ENCODE data around the gene ATP2B1. TPM values are rescaled to one million over a fixed set of nuclear protein-coding genes. Genes with fewer than 3 reads are reported as not detected.

ATP2B1 gene
- total RNA-seq, 4 donors from 2014 or later: 16.7 to 172 (median 48.6) TPM

DNA sequence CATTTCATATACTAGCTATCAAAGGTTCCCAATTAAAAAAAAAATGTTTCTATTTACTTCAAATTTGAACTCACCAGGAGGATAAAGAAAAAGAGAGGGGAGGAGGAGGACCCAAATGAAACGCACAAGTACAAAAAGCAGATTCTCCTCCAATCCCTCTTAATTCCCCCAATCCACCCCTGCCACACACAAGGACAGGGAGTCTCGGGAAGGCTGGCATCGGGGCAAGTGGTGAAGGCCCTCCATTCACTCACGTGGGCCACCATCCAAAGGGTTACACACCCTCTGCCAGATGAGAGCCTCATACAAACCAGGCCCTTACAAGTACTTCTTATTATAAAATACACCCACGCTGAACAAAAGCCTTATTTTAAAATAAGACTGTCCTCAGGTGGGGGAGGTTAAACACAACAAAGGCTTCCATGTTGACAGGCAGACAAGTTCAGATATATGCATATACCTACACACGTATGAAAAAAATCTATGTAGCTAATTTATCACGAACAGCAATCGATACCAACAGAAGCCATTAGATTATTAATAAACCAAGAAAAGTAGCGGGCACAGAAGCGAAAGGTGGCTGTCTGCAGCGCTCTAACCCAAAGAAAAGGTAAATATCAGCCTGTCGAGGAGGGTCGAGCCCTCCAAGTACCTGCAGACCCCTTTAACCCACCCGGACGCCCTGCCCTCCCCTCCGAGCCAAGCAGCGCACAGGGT is 1.5 kb downstream of the ATP2B1 start:
- no peak for TF ChIP-seq POLR2A (IDR thresholded peaks at IDR 0.05)
- no peak for TF ChIP-seq CTCF (IDR thresholded peaks at IDR 0.05)
- DNase-seq: peak; percentile 15 to 25
- Histone ChIP-seq H3K4me3 (peak overlapping the region; percentile 80 to 83), H3K27ac (peak overlapping the region in 1 of 2 donors; percentile 97), H3K36me3 (no peaks in the 10 kb centered on the region), H3K9me3 (no peaks in the 10 kb centered on the region), H3K27me3 (no peaks in the 10 kb centered on the region), H3K4me1 (no peaks in the 10 kb centered on the region)
- intact Hi-C loops (cut with DNase I; ENCODE audit: low total_unique reads): no loop called here

- no peak overlapping the region for H3K27ac ChIP-seq
- intact Hi-C loops (cut with DNase I; ENCODE audit: low total_unique reads): no loop called here
- H3K27me3 ChIP-seq: no peaks in the 10 kb centered on the region
- TF ChIP-seq POLR2A (IDR thresholded peaks at IDR 0.05) (no peak), CTCF (IDR thresholded peaks at IDR 0.05) (no peak)
- no peaks in the 10 kb centered on the region for H3K9me3 ChIP-seq
- no peaks in the 10 kb centered on the region for H3K36me3 ChIP-seq
- no peak for DNase-seq
- H3K4me3 ChIP-seq: no peak overlapping the region
- no peaks in the 10 kb centered on the region for H3K4me1 ChIP-seq
These were observed 2.1 kb downstream of the ATP2B1 start for GRCh38 chr12:89706551-89706950.

DNA sequence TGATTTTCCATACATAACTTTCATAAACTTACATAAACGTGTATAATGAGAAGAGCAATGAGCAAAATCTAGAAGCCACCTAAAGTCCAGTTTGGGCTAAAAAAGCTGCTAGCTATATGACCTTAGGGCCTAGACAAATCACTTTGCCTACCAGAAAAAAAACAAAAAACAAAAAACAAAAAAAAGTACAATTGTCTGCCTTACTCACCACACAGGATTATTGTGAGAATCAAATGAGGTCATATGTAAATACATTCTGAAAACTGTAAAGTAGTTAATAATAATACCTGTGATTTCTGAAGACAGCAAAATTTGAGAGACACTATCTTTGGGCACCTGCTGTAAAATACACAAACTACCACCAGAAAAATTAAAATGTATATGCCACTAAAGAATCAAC is 4.2 kb downstream of the ATP2B1 start:
- no peak for DNase-seq
- H3K27me3 ChIP-seq: no peaks in the 10 kb centered on the region
- no peak overlapping the region for H3K4me3 ChIP-seq
- intact Hi-C loops (cut with DNase I; ENCODE audit: low total_unique reads): no loop called here
- H3K36me3 ChIP-seq: no peaks in the 10 kb centered on the region
- TF ChIP-seq POLR2A (IDR thresholded peaks at IDR 0.05) (no peak), CTCF (IDR thresholded peaks at IDR 0.05) (no peak)
- H3K4me1 ChIP-seq: no peaks in the 10 kb centered on the region
- H3K9me3 ChIP-seq: no peaks in the 10 kb centered on the region
- H3K27ac ChIP-seq: no peak overlapping the region

GRCh38 chr12:89703768-89704167 is 4.9 kb downstream of the ATP2B1 start:
- no peak for DNase-seq
- Histone ChIP-seq H3K4me3 (no peak overlapping the region), H3K27ac (no peak overlapping the region), H3K9me3 (no peaks in the 10 kb centered on the region), H3K4me1 (no peaks in the 10 kb centered on the region), H3K27me3 (no peaks in the 10 kb centered on the region), H3K36me3 (no peaks in the 10 kb centered on the region)
- intact Hi-C loops (cut with DNase I; ENCODE audit: low total_unique reads): no loop called here
- TF ChIP-seq CTCF (IDR thresholded peaks at IDR 0.05) (no peak), POLR2A (IDR thresholded peaks at IDR 0.05) (no peak)

DNA sequence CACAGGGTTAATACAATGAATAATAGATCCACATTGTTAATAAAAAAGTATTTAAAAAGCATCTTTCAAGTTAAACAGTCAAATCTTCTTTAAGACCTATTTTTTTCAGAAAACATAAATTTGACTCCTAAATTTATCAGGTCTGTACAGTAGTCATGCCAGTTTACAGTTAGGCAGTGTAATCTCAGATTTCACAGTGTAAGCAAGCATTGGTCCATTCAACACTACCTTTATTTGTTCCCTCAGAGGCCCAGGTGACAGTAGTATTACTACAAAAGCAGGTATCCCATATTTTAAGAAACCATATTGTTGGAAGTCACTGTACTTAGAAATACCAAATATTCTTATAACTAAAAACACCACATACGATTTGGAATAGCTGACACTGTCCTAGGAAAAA is 6.1 kb downstream of the ATP2B1 start:
- H3K27ac ChIP-seq: no peak overlapping the region
- TF ChIP-seq CTCF (IDR thresholded peaks at IDR 0.05): no peak
- no peak for TF ChIP-seq POLR2A (IDR thresholded peaks at IDR 0.05)
- no peak overlapping the region for H3K4me3 ChIP-seq
- no peaks in the 10 kb centered on the region for H3K36me3 ChIP-seq
- H3K9me3 ChIP-seq: no peaks in the 10 kb centered on the region
- no peaks in the 10 kb centered on the region for H3K4me1 ChIP-seq
- no peak for DNase-seq
- H3K27me3 ChIP-seq: no peaks in the 10 kb centered on the region
- intact Hi-C loops (cut with DNase I; ENCODE audit: low total_unique reads): no loop called here

Data from uterus (tissue), 4 donors.